Measurements from ENCODE around the gene LRRC10.
A peak's percentile ranks its signal among the peaks of the same experiment; 100 is the strongest.
"Not testable (repeated sequence)": the region's sequence is repeated elsewhere in the genome, so short reads cannot be mapped to it uniquely, and the experiment has no call there.

Gene LRRC10

GRCh38 chr12:69619050-69619449 lies 8.3 kb upstream of the LRRC10 start:
- DNase-seq (ENCODE audit: low read depth) = no peak

- DNase-seq (ENCODE audit: low read depth) = no peak
Observed at GRCh38 chr12:69616025-69616424, 5.3 kb upstream of the LRRC10 start.

- no peak for DNase-seq (ENCODE audit: low read depth)
Observed at GRCh38 chr12:69613351-69613750, 2.6 kb upstream of the LRRC10 start.

- no peak for DNase-seq (ENCODE audit: low read depth)
Observed at GRCh38 chr12:69610126-69610525, 581 bp downstream of the LRRC10 start.

- DNase-seq (ENCODE audit: low read depth) = no peak
Observed at GRCh38 chr12:69608114-69608513, 2.6 kb downstream of the LRRC10 start.

GRCh38 chr12:69604275-69604674 lies 6.4 kb downstream of the LRRC10 start:
- not testable (repeated sequence) for DNase-seq (ENCODE audit: low read depth)

- DNase-seq (ENCODE audit: low read depth) = not testable (repeated sequence)
Observed at GRCh38 chr12:69603556-69603955, 7.2 kb downstream of the LRRC10 start.

GRCh38 chr12:69602954-69603353 lies 7.8 kb downstream of the LRRC10 start:
- no peak for DNase-seq (ENCODE audit: low read depth)

- DNase-seq (ENCODE audit: low read depth) = no peak
Observed at GRCh38 chr12:69601962-69602685, 8.6 kb downstream of the LRRC10 start.

GRCh38 chr12:69600804-69601203 lies 9.9 kb downstream of the LRRC10 start:
- DNase-seq (ENCODE audit: low read depth) = no peak

GRCh38 chr12:69598174-69598753 lies 12.4 kb downstream of the LRRC10 start:
- DNase-seq (ENCODE audit: low read depth) = no peak

GRCh38 chr12:69595689-69596088 lies 15.0 kb downstream of the LRRC10 start:
- no peak for DNase-seq (ENCODE audit: low read depth)

GRCh38 chr12:69589082-69589481 lies 21.6 kb downstream of the LRRC10 start:
- no peak for DNase-seq (ENCODE audit: low read depth)

GRCh38 chr12:69588527-69588926 lies 22.2 kb downstream of the LRRC10 start:
- no peak for DNase-seq (ENCODE audit: low read depth)

- DNase-seq (ENCODE audit: low read depth) = peak; percentile 94
Observed at GRCh38 chr12:69585189-69586062, 25.3 kb downstream of the LRRC10 start, which contains the start of gene CCT2. Gene CCT2 (plus strand): TSS chr12:69585459. CDS start chr12:69585522, 63 bp downstream.

- no peak for DNase-seq (ENCODE audit: low read depth)
Observed at GRCh38 chr12:69583203-69583602, 27.5 kb downstream of the LRRC10 start.

GRCh38 chr12:69580074-69580473 lies 30.6 kb downstream of the LRRC10 start:
- DNase-seq (ENCODE audit: low read depth) = no peak

- DNase-seq (ENCODE audit: low read depth) = no peak
Observed at GRCh38 chr12:69579029-69579428, 31.7 kb downstream of the LRRC10 start.

- DNase-seq (ENCODE audit: low read depth) = no peak
Observed at GRCh38 chr12:69578283-69578682, 32.4 kb downstream of the LRRC10 start.

GRCh38 chr12:69575346-69575745 lies 35.4 kb downstream of the LRRC10 start:
- DNase-seq (ENCODE audit: low read depth) = no peak

GRCh38 chr12:69570545-69571399 lies 39.9 kb downstream of the LRRC10 start:
- DNase-seq (ENCODE audit: low read depth) = no peak

GRCh38 chr12:69570000-69570516 lies 40.6 kb downstream of the LRRC10 start:
- no peak for DNase-seq (ENCODE audit: low read depth)

All from stimulated activated CD8-positive, alpha-beta memory T cell treated with anti-CD3 and anti-CD28 coated beads, Interleukin-15, amount 100 ng/mL, for 24 hours (primary cell).